CD4-positive, alpha-beta T cell (primary cell): ENCODE data around the gene CTNNA3. TPM values are rescaled to one million over a fixed set of nuclear protein-coding genes. Genes with fewer than 3 reads are reported as not detected.
"Not testable (repeated sequence)": the region's sequence is repeated elsewhere in the genome, so short reads cannot be mapped to it uniquely, and the experiment has no call there.

ENCODE experiments used
- ATAC-seq: fragments of 200-7000 bp; cut with Tn5 transposase; one replicate; pipeline ENCODE4 v1.10.0; 2022; ENCODE audit warnings: mild to moderate bottlenecking; ENCODE audit not compliant: poor library complexity
- CTCF ChIA-PET: fragments of 350-600 bp; sonication (Branson Sonifier 250); formaldehyde crosslinking; loops from one replicate; lab custom pipeline; 2021; ENCODE audit warnings: antibody characterized with exemption, inconsistent platforms; lab: Charles Lee
- POLR2A ChIA-PET: fragments of 350-600 bp; sonication (Branson Sonifier 250); formaldehyde crosslinking; loops from one replicate; lab custom pipeline; 2021; ENCODE audit warnings: antibody characterized with exemption, inconsistent platforms; lab: Charles Lee
- DNase-seq, 14 experiments: peaks; one replicate each; pipeline ENCODE4 v3.0.0-alpha.2; 2013 to 2020; ENCODE audit warnings: mixed read lengths in 2 of 14
- H3K27ac ChIP-seq, 2 donors: one replicate each; pipeline versions ENCODE4 v1.5.1 to v1.7.0; 2013; ENCODE audit warnings: low read length in 2 of 2, low read depth in 1 of 2, mild to moderate bottlenecking in 1 of 2
- H3K27me3 ChIP-seq, 2 experiments: 1 replicate in 1 of 2; 2 replicates in 1 of 2; pipeline versions ENCODE4 v1.6.1 to v1.7.0; 2013; ENCODE audit warnings: low read length in 2 of 2, control low read depth in 1 of 2, mild to moderate bottlenecking in 1 of 2, moderate library complexity in 1 of 2; ENCODE audit not compliant: insufficient read depth in 2 of 2, control insufficient read depth in 1 of 2
- H3K36me3 ChIP-seq: one replicate; pipeline ENCODE4 v1.6.1; 2013; ENCODE audit warnings: low read length, control low read depth; ENCODE audit not compliant: insufficient read depth
- H3K4me1 ChIP-seq: one replicate; pipeline ENCODE4 v1.6.1; 2013; ENCODE audit warnings: low read length, control low read depth; ENCODE audit not compliant: insufficient read depth
- H3K4me3 ChIP-seq: one replicate; pipeline ENCODE4 v1.5.1; 2013; ENCODE audit warnings: mild to moderate bottlenecking, low read length, moderate library complexity
- H3K9me3 ChIP-seq, 2 experiments: 1 replicate in 1 of 2; 2 replicates in 1 of 2; pipeline versions ENCODE4 v1.6.1 to v1.7.0; 2013; ENCODE audit warnings: low read length in 2 of 2, mild to moderate bottlenecking in 2 of 2, control low read depth in 1 of 2, moderate library complexity in 1 of 2; ENCODE audit not compliant: control insufficient read depth in 1 of 2, insufficient read depth in 1 of 2
- H3K27ac Mint-ChIP-seq: one replicate; pipeline ENCODE4 v1.8.0; 2020; ENCODE audit warnings: mixed read lengths
- H3K27me3 Mint-ChIP-seq: one replicate; pipeline ENCODE4 v1.8.0; 2021; ENCODE audit warnings: mixed read lengths
- H3K36me3 Mint-ChIP-seq: one replicate; pipeline ENCODE4 v1.8.0; 2021; ENCODE audit warnings: low read depth, mixed read lengths
- H3K4me1 Mint-ChIP-seq: one replicate; pipeline ENCODE4 v1.8.0; 2021; ENCODE audit warnings: low read depth, mixed read lengths
- H3K4me3 Mint-ChIP-seq: one replicate; pipeline ENCODE4 v1.8.0; 2020; ENCODE audit warnings: mild to moderate bottlenecking, mixed read lengths
- H3K9me3 Mint-ChIP-seq: one replicate; pipeline ENCODE4 v1.8.0; 2020; ENCODE audit warnings: mixed read lengths
- intact Hi-C, 2 experiments: fragments of 100-400 bp; cut with DNase I in 1 of 2; cut with micrococcal nuclease in 1 of 2; formaldehyde crosslinking; loops; one replicate each; pipeline versions ENCODE4 v1.15.1 to v1.9.0; 2023 to 2025; cut with DNase I, micrococcal nuclease
- total RNA-seq, 174 experiments: library from RNA in 2 of 174; stranded (reverse) in 2 of 174; gene quantifications; one replicate each; pipeline ENCODE4 v1.2.3 and lab custom pipeline; 2021 to 2026
- TF ChIP-seq, protein P1 (sequence below): fragments of 200-600 bp; IDR thresholded peaks from one replicate; pipeline ENCODE4 v1.8.0; 2022; ENCODE audit warnings: antibody characterized with exemption, mild to moderate bottlenecking

CTNNA3 gene
- total RNA-seq, 2 experiments from 2014 or later = 0.80 TPM; not detected in 1

DNA sequence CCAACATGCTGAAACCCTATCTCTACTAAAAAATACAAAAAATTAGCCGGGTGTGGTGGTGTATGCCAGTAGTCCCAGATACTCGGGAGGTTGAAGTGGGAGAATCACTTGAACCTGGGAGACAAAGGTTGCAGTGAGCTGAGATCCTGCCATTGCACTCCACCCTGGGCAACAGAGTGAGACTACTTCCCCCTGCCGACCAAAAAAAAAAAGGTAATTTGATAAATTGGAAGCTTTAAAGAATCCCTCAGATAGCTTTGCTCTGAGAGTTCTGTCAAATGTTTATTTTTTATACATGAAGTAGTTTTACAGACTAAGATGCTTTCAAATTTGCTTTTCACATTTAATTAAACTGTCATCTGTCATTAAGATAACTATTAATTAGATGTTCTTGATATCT is 1333.5 kb downstream of the CTNNA3 start:
- TF ChIP-seq, protein P1, sequence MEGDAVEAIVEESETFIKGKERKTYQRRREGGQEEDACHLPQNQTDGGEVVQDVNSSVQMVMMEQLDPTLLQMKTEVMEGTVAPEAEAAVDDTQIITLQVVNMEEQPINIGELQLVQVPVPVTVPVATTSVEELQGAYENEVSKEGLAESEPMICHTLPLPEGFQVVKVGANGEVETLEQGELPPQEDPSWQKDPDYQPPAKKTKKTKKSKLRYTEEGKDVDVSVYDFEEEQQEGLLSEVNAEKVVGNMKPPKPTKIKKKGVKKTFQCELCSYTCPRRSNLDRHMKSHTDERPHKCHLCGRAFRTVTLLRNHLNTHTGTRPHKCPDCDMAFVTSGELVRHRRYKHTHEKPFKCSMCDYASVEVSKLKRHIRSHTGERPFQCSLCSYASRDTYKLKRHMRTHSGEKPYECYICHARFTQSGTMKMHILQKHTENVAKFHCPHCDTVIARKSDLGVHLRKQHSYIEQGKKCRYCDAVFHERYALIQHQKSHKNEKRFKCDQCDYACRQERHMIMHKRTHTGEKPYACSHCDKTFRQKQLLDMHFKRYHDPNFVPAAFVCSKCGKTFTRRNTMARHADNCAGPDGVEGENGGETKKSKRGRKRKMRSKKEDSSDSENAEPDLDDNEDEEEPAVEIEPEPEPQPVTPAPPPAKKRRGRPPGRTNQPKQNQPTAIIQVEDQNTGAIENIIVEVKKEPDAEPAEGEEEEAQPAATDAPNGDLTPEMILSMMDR = no peak
- H3K4me1 Mint-ChIP-seq = no peaks in the 10 kb centered on the region
- Histone ChIP-seq H3K27ac (no peak overlapping the region), H3K9me3 (no peaks in the 10 kb centered on the region), H3K4me1 (no peaks in the 10 kb centered on the region), H3K27me3 (no peaks in the 10 kb centered on the region), H3K36me3 (no peaks in the 10 kb centered on the region), H3K4me3 (no peak overlapping the region)
- no peaks in the 10 kb centered on the region for H3K36me3 Mint-ChIP-seq
- H3K27ac Mint-ChIP-seq = no peak overlapping the region
- intact Hi-C loops = no loop called here
- CTCF ChIA-PET = no interaction called here
- ATAC-seq (no peak), DNase-seq (no peak)
- POLR2A ChIA-PET = no interaction called here
- H3K9me3 Mint-ChIP-seq = peaks cover 9% of the 10 kb centered on the region
- no peak overlapping the region for H3K4me3 Mint-ChIP-seq
- H3K27me3 Mint-ChIP-seq = no peaks in the 10 kb centered on the region

GRCh38 chr10:66353822-66354221 is 1342.2 kb downstream of the CTNNA3 start:
- H3K36me3 ChIP-seq, DNase-seq, H3K4me3 Mint-ChIP-seq, ATAC-seq, H3K4me1 Mint-ChIP-seq, H3K9me3 ChIP-seq, POLR2A ChIA-PET, H3K27ac ChIP-seq, H3K9me3 Mint-ChIP-seq, H3K27me3 ChIP-seq, intact Hi-C loops, H3K27ac Mint-ChIP-seq, CTCF ChIA-PET, H3K4me1 ChIP-seq, H3K27me3 Mint-ChIP-seq, H3K4me3 ChIP-seq, H3K36me3 Mint-ChIP-seq: not testable (repeated sequence)

- ATAC-seq = no peak
- Mint-ChIP-seq H3K4me1 (no peaks in the 10 kb centered on the region), H3K4me3 (no peak overlapping the region), H3K27ac (no peak overlapping the region), H3K27me3 (no peaks in the 10 kb centered on the region), H3K36me3 (no peaks in the 10 kb centered on the region), H3K9me3 (no peaks in the 10 kb centered on the region)
- intact Hi-C loops = no loop called here
- H3K4me3 ChIP-seq = no peak overlapping the region
- TF ChIP-seq, protein P1 = no peak
- no peaks in the 10 kb centered on the region for H3K36me3 ChIP-seq
- POLR2A ChIA-PET = no interaction called here
- DNase-seq = no peak
- H3K9me3 ChIP-seq = peaks cover 0 to 5% of the 10 kb centered on the region in 2 experiments
- no peaks in the 10 kb centered on the region for H3K4me1 ChIP-seq
- no peaks in the 10 kb centered on the region for H3K27me3 ChIP-seq
- CTCF ChIA-PET = no interaction called here
- H3K27ac ChIP-seq = no peak overlapping the region
Measured at GRCh38 chr10:66353422-66353821, 1342.6 kb downstream of the CTNNA3 start.

DNA sequence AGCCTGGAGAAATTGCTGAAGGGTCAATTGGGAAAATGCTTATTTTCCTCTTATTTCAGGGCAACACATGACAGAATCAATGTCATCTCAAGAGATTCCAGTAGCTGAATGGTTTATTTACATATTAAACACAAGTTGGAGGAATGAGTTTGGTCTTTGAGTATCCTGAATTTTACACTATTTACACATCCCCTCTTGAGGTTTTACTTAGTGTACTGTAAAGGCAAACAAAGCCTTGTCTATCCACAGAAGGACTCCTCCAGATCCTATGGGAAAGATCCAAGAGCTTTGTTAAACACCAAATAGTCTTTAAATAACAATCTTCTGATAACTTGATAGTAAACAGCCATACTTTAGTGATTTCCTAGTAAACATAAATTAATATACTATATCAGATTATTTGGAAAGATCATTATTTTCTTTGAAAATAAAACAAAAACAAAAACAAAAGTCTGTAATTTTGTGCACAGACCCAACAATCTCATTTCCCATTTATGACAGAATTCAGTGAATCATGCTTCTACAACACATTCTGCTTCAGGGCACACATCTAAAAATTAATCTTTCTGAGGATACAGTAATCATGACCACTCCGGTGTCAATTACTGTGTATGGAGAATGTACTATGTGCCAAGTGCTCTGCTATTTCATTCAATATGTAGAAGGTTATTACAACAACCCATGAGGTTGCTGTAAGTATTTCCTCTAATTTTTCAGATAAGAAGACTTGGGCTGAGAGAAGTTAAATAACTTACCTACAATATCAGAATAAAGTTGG is 1345.2 kb downstream of the CTNNA3 start:
- H3K27ac Mint-ChIP-seq = no peak overlapping the region
- H3K4me1 Mint-ChIP-seq = no peaks in the 10 kb centered on the region
- Histone ChIP-seq H3K4me1 (no peaks in the 10 kb centered on the region), H3K4me3 (no peak overlapping the region), H3K27ac (no peak overlapping the region), H3K9me3 (peaks cover 0 to 10% of the 10 kb centered on the region in 2 experiments), H3K27me3 (no peaks in the 10 kb centered on the region), H3K36me3 (no peaks in the 10 kb centered on the region)
- H3K9me3 Mint-ChIP-seq = peaks cover 3% of the 10 kb centered on the region
- intact Hi-C loops = no loop called here
- no peaks in the 10 kb centered on the region for H3K36me3 Mint-ChIP-seq
- ChIA-PET CTCF (interaction anchor here (0.7 kb wide), 1 partner anchor 173 kb away, joined by 4 read pairs; no protein-coding TSS in a partner anchor), POLR2A (no interaction called here)
- no peaks in the 10 kb centered on the region for H3K27me3 Mint-ChIP-seq
- no peak overlapping the region for H3K4me3 Mint-ChIP-seq
- no peak for DNase-seq
- no peak for ATAC-seq
- TF ChIP-seq, protein P1 = no peak
